MM.1S (cell line): Measurements from ENCODE around the gene S100A7.

Experiments
- DNase-seq: peaks from one replicate; pipeline ENCODE4 v3.0.0-alpha.2; 2015
- H2AFZ ChIP-seq: fragments of 300-600 bp; sonication (generic); 2 replicates; pipeline ENCODE4 v1.6.0; 2016; ENCODE audit warnings: antibody characterized with exemption, low read length
- H3F3A ChIP-seq: fragments of 300-600 bp; sonication (generic); 2 replicates; pipeline ENCODE4 v1.6.1; 2016; ENCODE audit warnings: mild to moderate bottlenecking, antibody characterized with exemption, low read length, moderate library complexity, mixed read lengths; ENCODE audit not compliant: insufficient read depth
- H3K27ac ChIP-seq: fragments of 300-600 bp; sonication (generic); 2 replicates; pipeline ENCODE4 v1.5.1; 2016; ENCODE audit warnings: mild to moderate bottlenecking, low read length
- H3K27me3 ChIP-seq: fragments of 300-600 bp; sonication (generic); replicated peaks from 2 replicates; pipeline ENCODE4 v1.6.0; 2016; ENCODE audit warnings: low read length; ENCODE audit not compliant: insufficient read depth
- H3K36me3 ChIP-seq: fragments of 300-600 bp; sonication (generic); replicated peaks from 2 replicates; pipeline ENCODE4 v1.6.1; 2016; ENCODE audit warnings: mild to moderate bottlenecking, low read length, mixed read lengths; ENCODE audit not compliant: insufficient read depth
- H3K4me1 ChIP-seq: fragments of 300-600 bp; sonication (generic); 2 replicates; pipeline ENCODE4 v1.6.1; 2016; ENCODE audit warnings: low read length, mixed read lengths
- H3K4me2 ChIP-seq: fragments of 300-600 bp; sonication (generic); 2 replicates; pipeline ENCODE4 v1.6.0; 2016; ENCODE audit warnings: low read depth, low read length
- H3K4me3 ChIP-seq: fragments of 300-600 bp; sonication (generic); 2 replicates; pipeline ENCODE4 v1.5.1; 2016; ENCODE audit warnings: low read length, mixed read lengths
- H3K79me2 ChIP-seq: fragments of 300-600 bp; sonication (generic); 2 replicates; pipeline ENCODE4 v1.6.1; 2016; ENCODE audit warnings: mixed run types, low read length, mixed read lengths
- H3K9ac ChIP-seq: fragments of 300-600 bp; sonication (generic); 2 replicates; pipeline ENCODE4 v1.6.1; 2016; ENCODE audit warnings: low read length, mixed read lengths
- H3K9me2 ChIP-seq: fragments of 300-600 bp; sonication (generic); replicated peaks from 2 replicates; pipeline ENCODE4 v1.6.1; 2016; ENCODE audit warnings: mild to moderate bottlenecking, low read length, mixed read lengths; ENCODE audit not compliant: insufficient read depth
- H3K9me3 ChIP-seq: fragments of 300-600 bp; sonication (generic); replicated peaks from 2 replicates; pipeline ENCODE4 v1.6.1; 2016; ENCODE audit warnings: mild to moderate bottlenecking, low read length, mixed read lengths; ENCODE audit not compliant: insufficient read depth
- H4K20me1 ChIP-seq: fragments of 300-600 bp; sonication (generic); 2 replicates; pipeline ENCODE4 v1.6.1; 2016; ENCODE audit warnings: mild to moderate bottlenecking, low read length, moderate library complexity, mixed read lengths; ENCODE audit not compliant: insufficient read depth
- CTCF ChIP-seq: fragments of 300-600 bp; sonication (generic); IDR thresholded peaks from 2 replicates; pipeline ENCODE4 v1.5.1; 2016; ENCODE audit warnings: antibody characterized with exemption, low read length, mixed read lengths
- EZH2 ChIP-seq: fragments of 300-600 bp; sonication (generic); optimal IDR thresholded peaks from 2 replicates; pipeline ENCODE3; 2017; ENCODE audit warnings: low read depth, mild to moderate bottlenecking, antibody characterized with exemption, low read length, mixed read lengths
- EZH2phosphoT487 ChIP-seq: fragments of 300-600 bp; sonication (generic); IDR thresholded peaks from 2 replicates; pipeline ENCODE4 v1.6.1; 2018; ENCODE audit warnings: antibody characterized with exemption, low read length

Gene S100A7

GRCh38 chr1:153507926-153508583 lies 47.6 kb upstream of the S100A7 start:
- Histone ChIP-seq H3K79me2 (no peaks in the 10 kb centered on the region), H3K4me2 (no peak overlapping the region), H4K20me1 (no peaks in the 10 kb centered on the region), H3K4me1 (peaks cover 3% of the 10 kb centered on the region; the same call in 1 of the 2 replicates), H2AFZ (no peak overlapping the region), H3K36me3 (no peaks in the 10 kb centered on the region), H3K27me3 (no peaks in the 10 kb centered on the region), H3K4me3 (no peak overlapping the region), H3K9me2 (no peaks in the 10 kb centered on the region), H3K9ac (no peak overlapping the region), H3K27ac (no peak overlapping the region), H3K9me3 (no peaks in the 10 kb centered on the region), H3F3A (peaks cover 3% of the 10 kb centered on the region; the same call in 1 of the 2 replicates)
- no peak for TF ChIP-seq EZH2phosphoT487
- no peak for TF ChIP-seq EZH2
- DNase-seq = no peak

- no peak overlapping the region for H3K4me3 ChIP-seq
- peaks cover 3% of the 10 kb centered on the region; the same call in 1 of the 2 replicates for H3K4me1 ChIP-seq
- no peaks in the 10 kb centered on the region for H3K9me3 ChIP-seq
- TF ChIP-seq EZH2 (no peak), CTCF (no peak), EZH2phosphoT487 (no peak)
- no peaks in the 10 kb centered on the region for H3K36me3 ChIP-seq
- H3K4me2 ChIP-seq = no peak overlapping the region
- no peaks in the 10 kb centered on the region for H4K20me1 ChIP-seq
- H3K79me2 ChIP-seq = no peaks in the 10 kb centered on the region
- no peak overlapping the region for H3K9ac ChIP-seq
- no peak overlapping the region for H2AFZ ChIP-seq
- no peaks in the 10 kb centered on the region for H3K9me2 ChIP-seq
- H3K27me3 ChIP-seq = no peaks in the 10 kb centered on the region
- H3F3A ChIP-seq = peaks cover 3% of the 10 kb centered on the region; the same call in 1 of the 2 replicates
- DNase-seq = no peak
- H3K27ac ChIP-seq = no peak overlapping the region
Observed at GRCh38 chr1:153506831-153507413, 46.5 kb upstream of the S100A7 start.

- no peaks in the 10 kb centered on the region for H3K27me3 ChIP-seq
- DNase-seq = no peak
- TF ChIP-seq EZH2 = no peak
- no peak for TF ChIP-seq EZH2phosphoT487
- TF ChIP-seq CTCF = no peak
- H3K4me3 ChIP-seq = no peak overlapping the region
- H3K4me2 ChIP-seq = no peak overlapping the region
- H3K9me3 ChIP-seq = no peaks in the 10 kb centered on the region
- H4K20me1 ChIP-seq = no peaks in the 10 kb centered on the region
- H3K79me2 ChIP-seq = no peaks in the 10 kb centered on the region
- H3K9ac ChIP-seq = no peak overlapping the region
- no peak overlapping the region for H2AFZ ChIP-seq
- no peaks in the 10 kb centered on the region for H3K9me2 ChIP-seq
- H3K27ac ChIP-seq = no peak overlapping the region
- H3F3A ChIP-seq = peaks cover 3% of the 10 kb centered on the region; the same call in 1 of the 2 replicates
- H3K36me3 ChIP-seq = no peaks in the 10 kb centered on the region
- H3K4me1 ChIP-seq = peaks cover 3% of the 10 kb centered on the region; the same call in 1 of the 2 replicates
Observed at GRCh38 chr1:153506386-153506785, 45.9 kb upstream of the S100A7 start.

- H3K27me3 ChIP-seq = no peaks in the 10 kb centered on the region
- H3K9me2 ChIP-seq = no peaks in the 10 kb centered on the region
- no peak overlapping the region for H2AFZ ChIP-seq
- H3K27ac ChIP-seq = no peak overlapping the region
- no peak for DNase-seq
- no peaks in the 10 kb centered on the region for H4K20me1 ChIP-seq
- TF ChIP-seq CTCF (no peak), EZH2 (no peak), EZH2phosphoT487 (no peak)
- H3K4me3 ChIP-seq = no peak overlapping the region
- no peak overlapping the region for H3K9ac ChIP-seq
- no peaks in the 10 kb centered on the region for H3K9me3 ChIP-seq
- H3K4me2 ChIP-seq = no peak overlapping the region
- H3F3A ChIP-seq = peaks cover 3% of the 10 kb centered on the region; the same call in 1 of the 2 replicates
- H3K4me1 ChIP-seq = 0 out of 2 replicates have a peak, but pooled peaks cover 3% of the 10 kb centered on the region
- no peaks in the 10 kb centered on the region for H3K79me2 ChIP-seq
- H3K36me3 ChIP-seq = no peaks in the 10 kb centered on the region
Observed at GRCh38 chr1:153505576-153505975, 45.1 kb upstream of the S100A7 start.
